Upper lobe of right lung (tissue), 1 donor: Measurements from ENCODE around the gene ACTRT3. TPM values are rescaled to one million over a fixed set of nuclear protein-coding genes. Genes with fewer than 3 reads are reported as not detected.

Experiments
- ATAC-seq: fragments of 200-7000 bp; cut with Tn5 transposase; one replicate; pipeline ENCODE4 v1.9.1; 2020; ENCODE audit warnings: mild to moderate bottlenecking, moderate library complexity
- DNase-seq: peaks from one replicate; pipeline ENCODE4 v3.0.0-alpha.2; 2020
- H3K27ac ChIP-seq: fragments of 200-600 bp; one replicate; pipeline ENCODE4 v1.8.0; 2022
- H3K27me3 ChIP-seq: fragments of 200-600 bp; one replicate; pipeline ENCODE4 v1.8.0; 2022; ENCODE audit warnings: mild to moderate bottlenecking
- H3K36me3 ChIP-seq: fragments of 200-600 bp; one replicate; pipeline ENCODE4 v1.8.0; 2022
- H3K4me1 ChIP-seq: fragments of 200-600 bp; one replicate; pipeline ENCODE4 v1.8.0; 2022
- H3K4me3 ChIP-seq: fragments of 200-600 bp; one replicate; pipeline ENCODE4 v1.8.0; 2022; ENCODE audit warnings: mild to moderate bottlenecking
- H3K9me3 ChIP-seq: fragments of 200-600 bp; one replicate; pipeline ENCODE4 v1.8.0; 2022
- CTCF ChIP-seq: fragments of 200-600 bp; IDR thresholded peaks from one replicate; pipeline ENCODE4 v1.8.0; 2022; ENCODE audit warnings: antibody characterized with exemption
- intact Hi-C: fragments of 100-400 bp; cut with DNase I; formaldehyde crosslinking; loops from one replicate; pipeline ENCODE4 v1.11.0; 2022
- total RNA-seq: library from RNA; stranded (reverse); fragmentation: NEBNext Ultra II Directional; extraction: Animal tissue kit (Norgen Biotek cat#: 25700); gene quantifications from one replicate; pipeline ENCODE4 v1.2.1, GENCODE V29; 2021
- donor health status: DM: no; HTN: yes; CAD: no; lungs with severe emphysema.

ACTRT3 gene
- total RNA-seq, 1 donor from 2014 or later: 1.2 TPM

- ATAC-seq: no peak
- Histone ChIP-seq H3K27ac (no peak overlapping the region), H3K27me3 (no peaks in the 10 kb centered on the region), H3K36me3 (no peaks in the 10 kb centered on the region), H3K9me3 (no peaks in the 10 kb centered on the region), H3K4me3 (no peak overlapping the region), H3K4me1 (no peaks in the 10 kb centered on the region)
- no peak for TF ChIP-seq CTCF
- intact Hi-C loops: no loop called here
- no peak for DNase-seq
Observed at GRCh38 chr3:169758359-169758994, 10.9 kb downstream of the ACTRT3 start.

GRCh38 chr3:169755488-169755887, 13.9 kb downstream of the ACTRT3 start:
- no peak for TF ChIP-seq CTCF
- no peaks in the 10 kb centered on the region for H3K36me3 ChIP-seq
- ATAC-seq: no peak
- no peaks in the 10 kb centered on the region for H3K9me3 ChIP-seq
- H3K27ac ChIP-seq: no peak overlapping the region
- DNase-seq: no peak
- no peak overlapping the region for H3K4me3 ChIP-seq
- no peaks in the 10 kb centered on the region for H3K4me1 ChIP-seq
- intact Hi-C loops: no loop called here
- H3K27me3 ChIP-seq: no peaks in the 10 kb centered on the region

- no peaks in the 10 kb centered on the region for H3K27me3 ChIP-seq
- no peaks in the 10 kb centered on the region for H3K9me3 ChIP-seq
- no peaks in the 10 kb centered on the region for H3K36me3 ChIP-seq
- no peak for TF ChIP-seq CTCF
- intact Hi-C loops: no loop called here
- H3K27ac ChIP-seq: no peak overlapping the region
- H3K4me1 ChIP-seq: no peaks in the 10 kb centered on the region
- no peak for DNase-seq
- no peak for ATAC-seq
- no peak overlapping the region for H3K4me3 ChIP-seq
Observed at GRCh38 chr3:169754711-169755110, 14.7 kb downstream of the ACTRT3 start.

GRCh38 chr3:169751875-169752274, 17.5 kb downstream of the ACTRT3 start:
- intact Hi-C loops: no loop called here
- Histone ChIP-seq H3K27ac (no peak overlapping the region), H3K9me3 (no peaks in the 10 kb centered on the region), H3K36me3 (no peaks in the 10 kb centered on the region), H3K4me1 (no peaks in the 10 kb centered on the region), H3K27me3 (peaks cover 8% of the 10 kb centered on the region), H3K4me3 (no peak overlapping the region)
- no peak for ATAC-seq
- no peak for DNase-seq
- TF ChIP-seq CTCF: no peak

- Histone ChIP-seq H3K4me1 (no peaks in the 10 kb centered on the region), H3K27ac (no peak overlapping the region), H3K36me3 (no peaks in the 10 kb centered on the region), H3K9me3 (no peaks in the 10 kb centered on the region), H3K4me3 (no peak overlapping the region), H3K27me3 (peaks cover 8% of the 10 kb centered on the region)
- TF ChIP-seq CTCF: no peak
- ATAC-seq (no peak), DNase-seq (no peak)
- intact Hi-C loops: no loop called here
Observed at GRCh38 chr3:169750665-169751064, 18.7 kb downstream of the ACTRT3 start.

- TF ChIP-seq CTCF: no peak
- H3K4me1 ChIP-seq: no peaks in the 10 kb centered on the region
- no peak overlapping the region for H3K27ac ChIP-seq
- ATAC-seq: no peak
- H3K27me3 ChIP-seq: peaks cover 8% of the 10 kb centered on the region
- H3K9me3 ChIP-seq: no peaks in the 10 kb centered on the region
- H3K4me3 ChIP-seq: no peak overlapping the region
- H3K36me3 ChIP-seq: no peaks in the 10 kb centered on the region
- intact Hi-C loops: no loop called here
- DNase-seq: no peak
Observed at GRCh38 chr3:169748670-169749069, 20.7 kb downstream of the ACTRT3 start.
